Bronchial epithelial cell (primary cell): ENCODE measurements around the gene POFUT1. TPM values are rescaled to one million over a fixed set of nuclear protein-coding genes. Genes with fewer than 3 reads are reported as not detected.

Experiments
- DNase-seq: peaks from one replicate; pipeline ENCODE4 v3.0.0-alpha.2; 2010; ENCODE audit warnings: low read depth
- FAIRE-seq: peaks from 2 replicates; lab custom pipeline; 2011; peaks lifted over from hg19 to GRCh38; lab: Jason Lieb, UNC
- H3K27me3 ChIP-seq: 2 replicates; pipeline ENCODE4 v1.5.1; 2011; ENCODE audit warnings: low read length; ENCODE audit not compliant: control insufficient read depth, insufficient read depth
- H3K36me3 ChIP-seq: 2 replicates; pipeline ENCODE4 v1.5.1; 2011; ENCODE audit warnings: low read length; ENCODE audit not compliant: control insufficient read depth, insufficient read depth
- H3K4me3 ChIP-seq: 2 replicates; pipeline ENCODE4 v1.5.1; 2011; ENCODE audit warnings: mild to moderate bottlenecking, low read depth, low read length, control low read depth
- total RNA-seq: library from RNA; depleted of rRNA; stranded (reverse); fragments of >200 nt; gene quantifications from 2 replicates; pipeline ENCODE4 v1.2.1, GENCODE V29; 2014
- TF ChIP-seq, protein P1 (sequence below): IDR thresholded peaks from 2 replicates; pipeline ENCODE4 v1.5.1; 2011; ENCODE audit warnings: mild to moderate bottlenecking, moderate library complexity, low read length, control low read depth, inconsistent platforms; ENCODE audit not compliant: insufficient read depth, severe bottlenecking

POFUT1 gene
- total RNA-seq, 1 donor from 2014 or later = 27.6 TPM

GRCh38 chr20:32215729-32216128 lies 8.0 kb downstream of the POFUT1 start:
- FAIRE-seq = no peak
- TF ChIP-seq, protein P1, sequence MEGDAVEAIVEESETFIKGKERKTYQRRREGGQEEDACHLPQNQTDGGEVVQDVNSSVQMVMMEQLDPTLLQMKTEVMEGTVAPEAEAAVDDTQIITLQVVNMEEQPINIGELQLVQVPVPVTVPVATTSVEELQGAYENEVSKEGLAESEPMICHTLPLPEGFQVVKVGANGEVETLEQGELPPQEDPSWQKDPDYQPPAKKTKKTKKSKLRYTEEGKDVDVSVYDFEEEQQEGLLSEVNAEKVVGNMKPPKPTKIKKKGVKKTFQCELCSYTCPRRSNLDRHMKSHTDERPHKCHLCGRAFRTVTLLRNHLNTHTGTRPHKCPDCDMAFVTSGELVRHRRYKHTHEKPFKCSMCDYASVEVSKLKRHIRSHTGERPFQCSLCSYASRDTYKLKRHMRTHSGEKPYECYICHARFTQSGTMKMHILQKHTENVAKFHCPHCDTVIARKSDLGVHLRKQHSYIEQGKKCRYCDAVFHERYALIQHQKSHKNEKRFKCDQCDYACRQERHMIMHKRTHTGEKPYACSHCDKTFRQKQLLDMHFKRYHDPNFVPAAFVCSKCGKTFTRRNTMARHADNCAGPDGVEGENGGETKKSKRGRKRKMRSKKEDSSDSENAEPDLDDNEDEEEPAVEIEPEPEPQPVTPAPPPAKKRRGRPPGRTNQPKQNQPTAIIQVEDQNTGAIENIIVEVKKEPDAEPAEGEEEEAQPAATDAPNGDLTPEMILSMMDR = no peak
- no peak for DNase-seq
- Histone ChIP-seq H3K27me3 (no peaks in the 10 kb centered on the region), H3K4me3 (no peak overlapping the region), H3K36me3 (peaks cover 25% of the 10 kb centered on the region)

DNA sequence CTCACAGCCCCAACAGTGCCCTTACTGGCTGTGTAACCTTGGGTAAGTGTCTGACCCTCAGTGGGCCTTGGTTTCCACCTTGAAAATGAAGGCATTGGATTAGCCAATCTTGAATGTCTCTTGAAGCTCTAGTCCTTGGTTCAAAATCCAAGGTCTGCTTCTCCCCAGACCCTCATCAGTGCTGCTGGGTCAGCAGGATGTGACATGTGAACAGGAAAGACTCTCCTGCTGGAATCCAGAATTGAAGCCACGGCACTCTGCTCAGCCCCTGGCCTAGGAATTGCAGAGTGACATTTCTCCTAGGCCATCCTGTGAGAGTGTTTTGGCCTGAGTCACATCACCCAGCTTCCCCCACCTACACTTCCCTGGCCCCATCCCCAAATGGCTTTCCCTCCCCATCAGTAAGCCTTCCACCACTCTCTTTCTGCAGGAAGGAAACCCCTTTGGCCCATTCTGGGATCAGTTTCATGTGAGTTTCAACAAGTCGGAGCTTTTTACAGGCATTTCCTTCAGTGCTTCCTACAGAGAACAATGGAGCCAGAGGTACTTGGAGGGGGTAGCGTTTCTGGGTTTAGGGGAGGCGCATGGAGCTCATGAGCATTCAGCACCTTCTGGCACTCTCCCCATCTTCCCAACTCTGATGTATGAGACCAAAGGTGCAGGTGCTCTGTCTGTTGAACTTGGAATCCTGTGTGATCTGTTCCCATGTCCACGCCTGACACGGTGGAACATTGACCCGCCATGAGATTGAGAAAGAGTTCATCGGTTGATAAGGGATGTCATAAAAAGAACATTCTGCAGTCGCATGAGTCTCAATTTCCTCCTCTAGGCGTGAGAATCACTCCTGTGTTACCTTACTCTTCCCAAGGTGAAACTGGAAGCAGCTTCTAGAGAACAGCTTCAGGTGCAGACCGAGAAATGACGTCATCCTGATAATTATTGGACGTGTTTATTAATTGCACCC lies 8.8 kb downstream of the POFUT1 start:
- FAIRE-seq (no peak), DNase-seq (no peak)
- TF ChIP-seq, protein P1 = no peak
- H3K4me3 ChIP-seq = no peak overlapping the region
- no peaks in the 10 kb centered on the region for H3K27me3 ChIP-seq
- peaks cover 22% of the 10 kb centered on the region for H3K36me3 ChIP-seq

- Histone ChIP-seq H3K36me3 (peaks cover 22% of the 10 kb centered on the region), H3K4me3 (no peak overlapping the region), H3K27me3 (no peaks in the 10 kb centered on the region)
- no peak for FAIRE-seq
- no peak for DNase-seq
- TF ChIP-seq, protein P1 = no peak
Observed at GRCh38 chr20:32218156-32218900, 10.6 kb downstream of the POFUT1 start.

DNA sequence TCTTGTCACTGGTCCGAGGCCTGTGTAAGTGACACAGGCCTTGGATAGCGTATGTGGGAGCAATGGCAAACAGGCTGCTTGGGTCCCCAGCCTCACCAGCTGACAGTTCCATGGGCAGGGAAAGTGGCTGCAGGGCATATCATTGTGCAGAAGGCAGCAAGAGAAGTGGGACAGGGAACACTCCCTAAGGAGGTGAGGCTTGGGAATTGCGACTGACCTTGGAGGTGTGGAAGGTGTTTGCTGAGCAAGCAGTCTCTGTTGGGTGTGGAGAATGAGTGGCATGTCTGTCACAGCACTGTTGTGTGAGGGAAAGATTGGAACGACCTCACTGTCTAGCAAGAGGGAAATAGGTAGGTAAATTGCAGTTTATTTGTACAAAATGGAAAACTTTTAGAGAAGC lies 16.8 kb downstream of the POFUT1 start:
- Histone ChIP-seq H3K4me3 (no peak overlapping the region), H3K27me3 (no peaks in the 10 kb centered on the region), H3K36me3 (peaks cover 18% of the 10 kb centered on the region)
- TF ChIP-seq, protein P1 = no peak
- FAIRE-seq (no peak), DNase-seq (no peak)

GRCh38 chr20:32226391-32226790 lies 18.7 kb downstream of the POFUT1 start:
- FAIRE-seq (no peak), DNase-seq (no peak)
- H3K4me3 ChIP-seq = no peak overlapping the region
- H3K36me3 ChIP-seq = peaks cover 23% of the 10 kb centered on the region
- H3K27me3 ChIP-seq = no peaks in the 10 kb centered on the region
- TF ChIP-seq, protein P1 = no peak
